ENCODE measurements around the gene GSTM3. TPM values are rescaled to one million over a fixed set of nuclear protein-coding genes. Genes with fewer than 3 reads are reported as not detected.
A peak's percentile ranks its signal among the peaks of the same experiment; 100 is the strongest.

GSTM3 gene
- total and polyA plus RNA-seq, 9 of the 15 experiments (the other 6 are each of a cell fraction or from before 2014, with no cell fraction given), result 3.9 to 24.5 (median 9.4) TPM

GRCh38 chr1:109773203-109773899 is 32.5 kb upstream of the GSTM3 start (continued):
- no peak for TF ChIP-seq ZNF280A (IDR thresholded peaks at IDR 0.05; ENCODE audit: low read depth, partially characterized antibody)
- no peak for TF ChIP-seq ZBTB43 (CRISPR knock-in tag; IDR thresholded peaks at IDR 0.05)
- no peak for TF ChIP-seq POLR3G (IDR thresholded peaks at IDR 0.05; ENCODE audit: extremely low read depth, insufficient read length, insufficient replicate concordance)
- peak; percentile 58; the same call in 1 of the 2 replicates for TF ChIP-seq ZNF592 (IDR thresholded peaks at IDR 0.05)
- 0 out of 2 replicates have a peak, but pooled peaks have one; percentile 46 for TF ChIP-seq ZNF134 (CRISPR knock-in tag; conservative IDR thresholded peaks at IDR 0.05)
- no peak for TF ChIP-seq ZNF77 (CRISPR knock-in tag; IDR thresholded peaks at IDR 0.05)
- no peak for TF ChIP-seq SIX5 (IDR thresholded peaks at IDR 0.05; ENCODE audit: borderline replicate concordance in 1 of 2, insufficient read depth in 1 of 2, low read depth in 1 of 2, low read length in 2 of 2)
- no peak for TF ChIP-seq ZNF124 (CRISPR knock-in tag; IDR thresholded peaks at IDR 0.05)
- TF ChIP-seq RCOR1 (IDR thresholded peaks at IDR 0.05; ENCODE audit: borderline replicate concordance in 1 of 2, low read depth in 2 of 2, low read length in 2 of 2), result peak in 1 of 2 experiments; percentile 68; a peak in 2 of 4 replicates
- no peak for TF ChIP-seq ZNF143 (CRISPR knock-in tag; IDR thresholded peaks at IDR 0.05)
- no peak for TF ChIP-seq ATF1 (CRISPR knock-in tag; IDR thresholded peaks at IDR 0.05)
- TF ChIP-seq ATF1 (tag; IDR thresholded peaks at IDR 0.05), result peak; percentile 52; the same call in 1 of the 2 replicates
- TF ChIP-seq ARHGAP35 (IDR thresholded peaks at IDR 0.05; ENCODE audit: partially characterized antibody), result no peak
- TF ChIP-seq PRMT5 (CRISPR knock-in tag; IDR thresholded peaks at IDR 0.05), result no peak; the same call in 1 of the 2 replicates
- no peak for TF ChIP-seq ZNF707 (CRISPR knock-in tag; conservative IDR thresholded peaks at IDR 0.05)
- TF ChIP-seq SREBF2 (CRISPR knock-in tag; IDR thresholded peaks at IDR 0.05), result no peak
- no peak for TF ChIP-seq SMAD1 (IDR thresholded peaks at IDR 0.05; ENCODE audit: low read depth, low read length, partially characterized antibody)
- TF ChIP-seq FOS (IDR thresholded peaks at IDR 0.05; ENCODE audit: extremely low read depth, insufficient read length), result no peak
- no peak for TF ChIP-seq ZNF280B (CRISPR knock-in tag; IDR thresholded peaks at IDR 0.05)
